H9 (cell line): ENCODE results near the gene ZNF879. TPM values are rescaled to one million over a fixed set of nuclear protein-coding genes. Genes with fewer than 3 reads are reported as not detected.
A peak's percentile ranks its signal among the peaks of the same experiment; 100 is the strongest.

ENCODE experiments used
- DNase-seq: peaks from one replicate; pipeline ENCODE4 v3.0.0-alpha.2; 2017
- H2AFZ ChIP-seq: one replicate; pipeline ENCODE4 v1.6.1; 2013; ENCODE audit warnings: mild to moderate bottlenecking, low read length, control low read depth, moderate library complexity
- H2AK5ac ChIP-seq: 2 replicates; pipeline ENCODE4 v1.6.1; 2013; ENCODE audit warnings: low read length, control low read depth, mixed read lengths; ENCODE audit not compliant: insufficient read length
- H2BK120ac ChIP-seq: one replicate; pipeline ENCODE4 v1.6.1; 2013; ENCODE audit warnings: low read depth, mild to moderate bottlenecking, low read length, control low read depth, inconsistent platforms; ENCODE audit not compliant: poor library complexity, severe bottlenecking
- H2BK12ac ChIP-seq: 2 replicates; pipeline ENCODE4 v1.6.1; 2013; ENCODE audit warnings: low read length, control low read depth, mixed read lengths, low read depth; ENCODE audit not compliant: insufficient read length
- H2BK15ac ChIP-seq: 2 replicates; pipeline ENCODE4 v1.6.1; 2013; ENCODE audit warnings: low read depth, low read length, control low read depth
- H2BK20ac ChIP-seq: one replicate; pipeline ENCODE4 v1.6.1; 2013; ENCODE audit warnings: low read depth, mild to moderate bottlenecking, low read length, control low read depth, inconsistent platforms; ENCODE audit not compliant: poor library complexity, severe bottlenecking
- H2BK5ac ChIP-seq: 2 replicates; pipeline ENCODE4 v1.6.1; 2013; ENCODE audit warnings: low read length, control low read depth, mixed read lengths; ENCODE audit not compliant: insufficient read length
- H3K14ac ChIP-seq: 2 replicates; pipeline ENCODE4 v1.6.1; 2013; ENCODE audit warnings: low read length, control low read depth; ENCODE audit not compliant: insufficient read depth
- H3K18ac ChIP-seq: 2 replicates; pipeline ENCODE4 v1.6.1; 2013; ENCODE audit warnings: low read depth, mild to moderate bottlenecking, mixed read lengths, low read length, control low read depth; ENCODE audit not compliant: insufficient read length
- H3K23ac ChIP-seq: 2 replicates; pipeline ENCODE4 v1.6.1; 2013; ENCODE audit warnings: low read length, control low read depth, mixed read lengths, low read depth; ENCODE audit not compliant: insufficient read length
- H3K23me2 ChIP-seq: 2 replicates; pipeline ENCODE4 v1.6.1; 2013; ENCODE audit warnings: low read depth, mild to moderate bottlenecking, mixed read lengths, low read length, control low read depth; ENCODE audit not compliant: insufficient read length, poor library complexity, severe bottlenecking
- H3K27ac ChIP-seq: 2 replicates; pipeline ENCODE4 v1.5.1; 2013; ENCODE audit warnings: low read length, control low read depth, mixed read lengths, low read depth; ENCODE audit not compliant: insufficient read length
- H3K27me3 ChIP-seq: 2 replicates; pipeline ENCODE4 v1.6.1; 2013; ENCODE audit warnings: low read length, control low read depth, inconsistent platforms; ENCODE audit not compliant: insufficient read depth
- H3K4ac ChIP-seq: 2 replicates; pipeline ENCODE4 v1.6.1; 2013; ENCODE audit warnings: low read depth, mild to moderate bottlenecking, control low read depth, inconsistent platforms, low read length, moderate library complexity
- H3K4me1 ChIP-seq: 2 replicates; pipeline ENCODE4 v1.6.1; 2013; ENCODE audit warnings: low read length, control low read depth, inconsistent platforms; ENCODE audit not compliant: insufficient read depth
- H3K4me2 ChIP-seq: 2 replicates; pipeline ENCODE4 v1.6.1; 2013; ENCODE audit warnings: low read length, control low read depth, mixed read lengths; ENCODE audit not compliant: insufficient read length, insufficient read depth
- H3K56ac ChIP-seq: 2 replicates; pipeline ENCODE4 v1.6.1; 2013; ENCODE audit warnings: low read depth, mild to moderate bottlenecking, mixed read lengths, low read length, control low read depth; ENCODE audit not compliant: insufficient read length
- H3K79me1 ChIP-seq: 2 replicates; pipeline ENCODE4 v1.6.1; 2013; ENCODE audit warnings: low read depth, mild to moderate bottlenecking, moderate library complexity, low read length, control low read depth, inconsistent platforms; ENCODE audit not compliant: insufficient read depth, poor library complexity, severe bottlenecking
- H3K79me2 ChIP-seq: 2 replicates; pipeline ENCODE4 v1.6.1; 2013; ENCODE audit warnings: low read length, control low read depth, inconsistent platforms; ENCODE audit not compliant: insufficient read depth
- H3K9ac ChIP-seq: 2 replicates; pipeline ENCODE4 v1.6.1; 2013; ENCODE audit warnings: low read length, control low read depth, mixed read lengths; ENCODE audit not compliant: insufficient read length; ENCODE audit errors: extremely low read depth
- H3K9me3 ChIP-seq: one replicate; pipeline ENCODE4 v1.6.1; 2013; ENCODE audit warnings: low read depth, low read length, inconsistent platforms; ENCODE audit not compliant: control insufficient read depth
- H3T11ph ChIP-seq: one replicate; pipeline ENCODE4 v1.6.1; 2013; ENCODE audit warnings: mild to moderate bottlenecking, low read length, control low read depth, inconsistent platforms
- H4K20me1 ChIP-seq: one replicate; pipeline ENCODE4 v1.6.1; 2013; ENCODE audit not compliant: control insufficient read depth, insufficient read length, insufficient read depth
- H4K5ac ChIP-seq: 2 replicates; pipeline ENCODE4 v1.6.1; 2013; ENCODE audit warnings: low read depth, mild to moderate bottlenecking, mixed read lengths, low read length, control low read depth; ENCODE audit not compliant: insufficient read length
- H4K8ac ChIP-seq: replicated peaks from 2 replicates; pipeline ENCODE4 v1.6.1; 2013; ENCODE audit warnings: low read length, control low read depth, mixed read lengths, low read depth; ENCODE audit not compliant: insufficient read length
- H4K91ac ChIP-seq: 2 replicates; pipeline ENCODE4 v1.6.1; 2013; ENCODE audit warnings: low read depth, mild to moderate bottlenecking, moderate library complexity, mixed read lengths, low read length, control low read depth; ENCODE audit not compliant: insufficient read length
- H3K27ac Mint-ChIP-seq, 3 experiments: 2 replicates in 2 of 3; 3 replicates in 1 of 3; pipeline ENCODE4 v1.8.0; 2020 to 2021; ENCODE audit warnings: mixed read lengths in 3 of 3, mild to moderate bottlenecking in 1 of 3, moderate library complexity in 1 of 3
- H3K27me3 Mint-ChIP-seq: 2 replicates; pipeline ENCODE4 v1.8.0; 2021; ENCODE audit warnings: low read depth, mild to moderate bottlenecking, moderate library complexity, mixed read lengths
- H3K36me3 Mint-ChIP-seq, 3 experiments: 2 replicates in 2 of 3; 3 replicates in 1 of 3; pipeline ENCODE4 v1.8.0; 2020 to 2021; ENCODE audit warnings: low read depth in 3 of 3, mixed read lengths in 3 of 3; ENCODE audit not compliant: insufficient read depth in 1 of 3
- H3K4me1 Mint-ChIP-seq, 2 experiments: 2 replicates each; pipeline ENCODE4 v1.8.0; 2020; ENCODE audit warnings: mixed read lengths in 2 of 2
- H3K4me3 Mint-ChIP-seq, 2 experiments: 2 replicates in 1 of 2; 3 replicates in 1 of 2; pipeline ENCODE4 v1.8.0; 2020 to 2021; ENCODE audit warnings: mild to moderate bottlenecking in 2 of 2, mixed read lengths in 2 of 2, moderate library complexity in 1 of 2
- H3K9me3 Mint-ChIP-seq, 2 experiments: 2 replicates in 1 of 2; 3 replicates in 1 of 2; pipeline ENCODE4 v1.8.0; 2020; ENCODE audit warnings: mild to moderate bottlenecking in 2 of 2, mixed read lengths in 2 of 2, moderate library complexity in 1 of 2
- WGBS: extraction: QIAGEN DNeasy Blood & Tissue Kit; methylation state at CpG from one replicate; pipeline ENCODE4 v1.1.7; 2013; ENCODE audit warnings: missing lambda C conversion rate, low lambda C conversion rate, mixed read lengths; ENCODE audit not compliant: insufficient read length; ENCODE audit errors: extremely low coverage; 5-methylcytosine and 5-hydroxymethylcytosine counted together
- total RNA-seq: library from RNA; stranded (reverse); gene quantifications from 2 replicates; pipeline ENCODE4 v1.2.1, GENCODE V29; 2021
- TF ChIP-seq, protein P1 (sequence below): fragments of 200-600 bp; sonication (generic); conservative IDR thresholded peaks from 3 replicates; pipeline ENCODE4 v1.8.0; 2021; ENCODE audit warnings: antibody characterized with exemption, mild to moderate bottlenecking

Gene ZNF879
- total RNA-seq, 1 experiment from 2014 or later: 5.4 TPM

DNA sequence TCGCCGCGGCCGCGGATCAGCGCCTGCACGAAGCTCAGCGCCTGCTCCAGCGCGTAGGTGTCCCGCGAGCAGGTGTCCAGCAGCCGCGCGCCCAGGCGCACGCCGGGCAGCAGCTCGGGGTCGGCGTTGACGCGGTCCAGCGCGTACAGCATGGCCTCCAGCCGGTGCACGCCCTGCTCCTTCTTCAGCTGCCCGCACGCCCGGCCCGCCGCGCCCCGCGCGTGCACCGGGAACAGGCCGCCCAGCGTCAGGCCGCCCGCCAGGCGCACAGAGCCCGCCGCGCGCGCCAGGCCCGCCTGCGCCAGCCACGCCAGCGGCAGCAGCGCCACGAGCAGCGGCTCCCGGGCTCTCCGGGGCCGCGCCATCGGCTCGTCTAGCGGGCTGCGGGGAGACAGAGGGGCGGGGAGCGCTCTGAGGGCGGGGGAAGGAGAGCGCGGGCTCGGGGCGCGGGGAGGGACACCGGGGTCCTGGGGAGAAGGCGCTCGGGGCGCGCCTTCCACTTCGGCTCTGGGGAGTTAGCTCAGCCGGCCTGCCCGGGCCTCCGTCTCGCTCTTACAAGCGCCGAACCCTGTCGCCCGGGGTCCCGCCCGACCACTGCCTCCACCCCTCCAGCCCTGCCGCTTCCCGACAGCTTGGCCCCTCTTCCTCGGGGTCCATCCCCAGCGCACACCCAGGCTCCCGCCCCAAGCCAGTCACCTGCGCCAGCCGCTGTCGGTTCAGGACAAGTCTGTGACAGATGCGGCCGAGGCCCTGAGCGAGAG lies 28.8 kb upstream of the ZNF879 start, which contains the start of gene GRM6:
Gene GRM6 (minus strand): TSS at position 741 of the 761 bp plus-strand sequence. CDS start 376 bp downstream, at position 365.
- Histone ChIP-seq H3K27me3 (peaks cover 26% of the 10 kb centered on the region), H3K18ac (peak within 1 kb of the TSS; percentile 8), H2BK120ac (no peak within 1 kb of the TSS), H3K14ac (no peak within 1 kb of the TSS; the same call in 1 of the 2 replicates), H3K79me2 (no peaks in the 10 kb centered on the region), H2BK5ac (no peak within 1 kb of the TSS), H4K5ac (no peak within 1 kb of the TSS), H2AK5ac (no peak within 1 kb of the TSS), H3K4me1 (no peaks in the 10 kb centered on the region), H3K4me2 (peak within 1 kb of the TSS; percentile 44), H3K56ac (no peak within 1 kb of the TSS), H3K27ac (no peak within 1 kb of the TSS), H4K91ac (no peak within 1 kb of the TSS), H4K8ac (no peak within 1 kb of the TSS), H2BK15ac (no peak within 1 kb of the TSS), H3T11ph (no peak within 1 kb of the TSS), H3K9me3 (peaks cover 1% of the 10 kb centered on the region), H3K4ac (no peak within 1 kb of the TSS), H2AFZ (no peak within 1 kb of the TSS), H4K20me1 (no peaks in the 10 kb centered on the region), H2BK12ac (no peak within 1 kb of the TSS), H2BK20ac (no peak within 1 kb of the TSS), H3K23ac (no peak within 1 kb of the TSS), H3K79me1 (no peaks in the 10 kb centered on the region), H3K23me2 (peaks cover 2% of the 10 kb centered on the region), H3K9ac (no peak within 1 kb of the TSS)
- no CpG with 5 or more reads among the region's 97 CpGs for WGBS
- Mint-ChIP-seq H3K36me3 (peaks cover 3 to 7% (median 3%) of the 10 kb centered on the region in 3 experiments; a peak in 5 of 7 replicates), H3K27me3 (peaks cover 73% of the 10 kb centered on the region), H3K4me1 (peaks cover 5 to 10% of the 10 kb centered on the region in 2 experiments), H3K4me3 (peak within 1 kb of the TSS; percentile 59 to 79), H3K27ac (no peak within 1 kb of the TSS), H3K9me3 (peaks cover 13 to 50% of the 10 kb centered on the region in 2 experiments)
- peak; percentile 56 for DNase-seq
- TF ChIP-seq, protein P1, sequence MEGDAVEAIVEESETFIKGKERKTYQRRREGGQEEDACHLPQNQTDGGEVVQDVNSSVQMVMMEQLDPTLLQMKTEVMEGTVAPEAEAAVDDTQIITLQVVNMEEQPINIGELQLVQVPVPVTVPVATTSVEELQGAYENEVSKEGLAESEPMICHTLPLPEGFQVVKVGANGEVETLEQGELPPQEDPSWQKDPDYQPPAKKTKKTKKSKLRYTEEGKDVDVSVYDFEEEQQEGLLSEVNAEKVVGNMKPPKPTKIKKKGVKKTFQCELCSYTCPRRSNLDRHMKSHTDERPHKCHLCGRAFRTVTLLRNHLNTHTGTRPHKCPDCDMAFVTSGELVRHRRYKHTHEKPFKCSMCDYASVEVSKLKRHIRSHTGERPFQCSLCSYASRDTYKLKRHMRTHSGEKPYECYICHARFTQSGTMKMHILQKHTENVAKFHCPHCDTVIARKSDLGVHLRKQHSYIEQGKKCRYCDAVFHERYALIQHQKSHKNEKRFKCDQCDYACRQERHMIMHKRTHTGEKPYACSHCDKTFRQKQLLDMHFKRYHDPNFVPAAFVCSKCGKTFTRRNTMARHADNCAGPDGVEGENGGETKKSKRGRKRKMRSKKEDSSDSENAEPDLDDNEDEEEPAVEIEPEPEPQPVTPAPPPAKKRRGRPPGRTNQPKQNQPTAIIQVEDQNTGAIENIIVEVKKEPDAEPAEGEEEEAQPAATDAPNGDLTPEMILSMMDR: no peak
